ENCODE measurements around the gene TAF6.

The TAF6 gene

DNA sequence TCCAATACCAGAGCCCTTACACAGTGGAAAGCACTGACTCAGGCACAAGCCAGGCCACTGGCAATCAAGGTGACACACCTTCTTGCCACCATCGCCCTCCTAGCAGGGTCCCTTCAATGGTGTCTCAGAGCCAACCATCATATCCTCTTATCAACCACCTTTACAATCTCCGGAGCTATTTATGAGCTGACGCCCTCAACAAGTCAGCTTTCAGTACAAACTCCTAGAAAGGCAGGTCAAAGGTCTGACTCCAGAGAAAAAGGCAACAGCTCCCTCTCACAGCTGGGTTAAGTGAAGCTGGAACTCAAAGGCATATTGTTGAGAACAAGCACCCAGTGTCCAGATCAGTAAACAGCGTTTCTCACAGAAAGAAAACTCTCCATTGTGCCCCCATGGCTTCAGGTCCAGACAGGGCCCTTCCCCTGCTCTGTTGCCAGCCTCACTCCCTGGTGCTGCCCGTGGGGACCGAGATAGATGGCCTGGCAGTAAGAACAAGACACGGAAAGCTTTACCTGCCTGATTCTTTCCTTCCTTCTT lies 40.1 kb downstream of the TAF6 start:
- Histone ChIP-seq H3K36me3 (peaks cover 65% of the 10 kb centered on the region), H3K27me3 (ENCODE audit: insufficient read depth, low read depth, severe bottlenecking) (no peaks in the 10 kb centered on the region), H3K4me3 (ENCODE audit: low read depth, low read length) (no peak overlapping the region), H3K9me3 (ENCODE audit: severe bottlenecking) (no peaks in the 10 kb centered on the region), H3K27ac (no peak overlapping the region)
- TF ChIP-seq, protein P1, sequence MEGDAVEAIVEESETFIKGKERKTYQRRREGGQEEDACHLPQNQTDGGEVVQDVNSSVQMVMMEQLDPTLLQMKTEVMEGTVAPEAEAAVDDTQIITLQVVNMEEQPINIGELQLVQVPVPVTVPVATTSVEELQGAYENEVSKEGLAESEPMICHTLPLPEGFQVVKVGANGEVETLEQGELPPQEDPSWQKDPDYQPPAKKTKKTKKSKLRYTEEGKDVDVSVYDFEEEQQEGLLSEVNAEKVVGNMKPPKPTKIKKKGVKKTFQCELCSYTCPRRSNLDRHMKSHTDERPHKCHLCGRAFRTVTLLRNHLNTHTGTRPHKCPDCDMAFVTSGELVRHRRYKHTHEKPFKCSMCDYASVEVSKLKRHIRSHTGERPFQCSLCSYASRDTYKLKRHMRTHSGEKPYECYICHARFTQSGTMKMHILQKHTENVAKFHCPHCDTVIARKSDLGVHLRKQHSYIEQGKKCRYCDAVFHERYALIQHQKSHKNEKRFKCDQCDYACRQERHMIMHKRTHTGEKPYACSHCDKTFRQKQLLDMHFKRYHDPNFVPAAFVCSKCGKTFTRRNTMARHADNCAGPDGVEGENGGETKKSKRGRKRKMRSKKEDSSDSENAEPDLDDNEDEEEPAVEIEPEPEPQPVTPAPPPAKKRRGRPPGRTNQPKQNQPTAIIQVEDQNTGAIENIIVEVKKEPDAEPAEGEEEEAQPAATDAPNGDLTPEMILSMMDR (IDR thresholded peaks at IDR 0.05; ENCODE audit: low read depth, low read length), result no peak
- DNase-seq, result no peak

DNA sequence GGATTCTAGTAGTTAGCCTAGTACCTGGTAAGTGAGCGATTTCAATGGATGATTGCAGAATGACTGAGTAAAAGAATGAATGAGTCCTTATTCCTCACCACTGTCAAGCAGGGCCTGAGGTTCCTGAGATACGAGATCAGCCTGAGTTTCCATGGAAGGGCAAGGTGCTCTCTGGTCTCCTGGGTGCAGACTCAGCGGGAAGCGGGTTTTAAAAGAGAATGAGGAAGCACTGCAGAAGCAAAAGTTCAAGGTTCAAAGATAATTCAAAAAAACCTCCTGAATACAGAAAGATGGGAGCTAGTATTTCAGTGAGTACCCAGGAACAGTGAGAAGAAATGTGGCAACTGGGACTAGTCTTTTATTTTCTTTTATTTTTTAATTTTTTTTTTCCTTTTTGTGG lies 42.0 kb downstream of the TAF6 start:
- no peaks in the 10 kb centered on the region for H3K27me3 ChIP-seq (ENCODE audit: insufficient read depth, low read depth, severe bottlenecking)
- peaks cover 84% of the 10 kb centered on the region for H3K36me3 ChIP-seq
- H3K9me3 ChIP-seq (ENCODE audit: severe bottlenecking), result peaks cover 13% of the 10 kb centered on the region
- no peak for DNase-seq
- TF ChIP-seq, protein P1 (IDR thresholded peaks at IDR 0.05; ENCODE audit: low read depth, low read length), result no peak
- no peak overlapping the region for H3K27ac ChIP-seq
- H3K4me3 ChIP-seq (ENCODE audit: low read depth, low read length), result no peak overlapping the region

GRCh38 chr7:100075418-100075817 lies 43.7 kb downstream of the TAF6 start:
- DNase-seq, result no peak
- Histone ChIP-seq H3K4me3 (ENCODE audit: low read depth, low read length) (no peak overlapping the region), H3K27ac (no peak overlapping the region), H3K9me3 (ENCODE audit: severe bottlenecking) (peaks cover 31% of the 10 kb centered on the region), H3K27me3 (ENCODE audit: insufficient read depth, low read depth, severe bottlenecking) (no peaks in the 10 kb centered on the region), H3K36me3 (peaks cover 98% of the 10 kb centered on the region)
- TF ChIP-seq, protein P1 (IDR thresholded peaks at IDR 0.05; ENCODE audit: low read depth, low read length), result no peak

DNA sequence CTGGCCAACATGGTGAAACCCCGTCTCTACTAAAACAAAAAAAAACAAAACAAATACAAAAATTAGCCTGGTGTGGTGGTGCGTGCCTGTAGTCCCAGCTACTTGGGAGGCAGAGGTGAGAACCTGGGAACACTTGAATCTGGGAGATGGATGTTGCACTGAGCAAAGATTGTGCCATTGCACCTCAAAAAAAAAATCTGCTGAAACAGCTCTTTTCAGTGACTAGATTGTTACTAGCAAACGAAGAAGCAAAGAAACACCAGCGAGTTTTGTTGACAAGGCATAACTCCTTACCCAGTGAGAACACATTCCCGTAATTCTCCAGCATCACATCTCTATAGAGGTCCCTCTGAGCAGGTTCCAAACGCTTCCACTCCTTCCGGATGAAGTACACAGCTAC lies 44.3 kb downstream of the TAF6 start:
- no peaks in the 10 kb centered on the region for H3K27me3 ChIP-seq (ENCODE audit: insufficient read depth, low read depth, severe bottlenecking)
- no peak overlapping the region for H3K27ac ChIP-seq
- H3K9me3 ChIP-seq (ENCODE audit: severe bottlenecking), result peaks cover 33% of the 10 kb centered on the region
- no peak overlapping the region for H3K4me3 ChIP-seq (ENCODE audit: low read depth, low read length)
- TF ChIP-seq, protein P1 (IDR thresholded peaks at IDR 0.05; ENCODE audit: low read depth, low read length), result no peak
- no peak for DNase-seq
- H3K36me3 ChIP-seq, result peaks cover 100% of the 10 kb centered on the region

- Histone ChIP-seq H3K27me3 (ENCODE audit: insufficient read depth, low read depth, severe bottlenecking) (no peaks in the 10 kb centered on the region), H3K27ac (no peak overlapping the region), H3K9me3 (ENCODE audit: severe bottlenecking) (peaks cover 33% of the 10 kb centered on the region), H3K36me3 (peaks cover 98% of the 10 kb centered on the region), H3K4me3 (ENCODE audit: low read depth, low read length) (no peak overlapping the region)
- TF ChIP-seq, protein P1 (IDR thresholded peaks at IDR 0.05; ENCODE audit: low read depth, low read length), result no peak
- no peak for DNase-seq
Measured at GRCh38 chr7:100072462-100072861, 46.7 kb downstream of the TAF6 start.

All from WERI-Rb-1 (cell line).